GM10248 (cell line): Measurements from ENCODE around the gene SPATA9.

Experiments used
- CTCF ChIA-PET: fragments of 300-600 bp; sonication (Branson Sonifier 250); formaldehyde crosslinking; extraction: SDS; loops from one replicate; lab custom pipeline; 2021; ENCODE audit warnings: antibody characterized with exemption; lab: Yijun Ruan, JAX
- POLR2A ChIA-PET: fragments of 350-650 bp; sonication (Branson Sonifier 250); formaldehyde crosslinking; extraction: SDS; loops from one replicate; lab custom pipeline; 2020; ENCODE audit warnings: antibody characterized with exemption; lab: Yijun Ruan, JAX
- DNase-seq: peaks from one replicate; pipeline ENCODE4 v3.0.0; 2012; ENCODE audit errors: extremely low spot score
- CTCF ChIP-seq: IDR thresholded peaks from 2 replicates; pipeline ENCODE4 v1.5.1; 2012; ENCODE audit warnings: mild to moderate bottlenecking, low read depth; ENCODE audit errors: extremely low read depth, missing control alignments, control extremely low read depth

The SPATA9 gene

GRCh38 chr5:95673081-95673480 lies 9.7 kb downstream of the SPATA9 start:
- ChIA-PET CTCF (interaction anchor here (0.7 to 4.8 kb wide), 4 partner anchors 9 to 108 kb away, joined by 3 to 28 read pairs (median 5); no protein-coding TSS in a partner anchor), POLR2A (no interaction called here)
- DNase-seq = no peak
- TF ChIP-seq CTCF = no peak

GRCh38 chr5:95672641-95673040 lies 10.2 kb downstream of the SPATA9 start:
- TF ChIP-seq CTCF = no peak
- ChIA-PET CTCF (interaction anchor here (2.0 to 4.8 kb wide), 2 partner anchors 9 to 108 kb away, joined by 7 to 28 read pairs; no protein-coding TSS in a partner anchor), POLR2A (no interaction called here)
- no peak for DNase-seq

GRCh38 chr5:95671826-95672225 lies 11.0 kb downstream of the SPATA9 start:
- POLR2A ChIA-PET = no interaction called here
- no peak for DNase-seq
- TF ChIP-seq CTCF = no peak
- CTCF ChIA-PET = interaction anchor here (1.4 to 4.8 kb wide), 5 partner anchors 8 to 109 kb away, joined by 3 to 28 read pairs (median 6); no protein-coding TSS in a partner anchor

GRCh38 chr5:95670568-95670967 lies 12.2 kb downstream of the SPATA9 start:
- CTCF ChIA-PET = interaction anchor here (1.0 to 3.0 kb wide), 8 partner anchors 10 to 932 kb away, joined by 3 to 13 read pairs (median 4); partner anchors contain the start of gene RFESD
- no peak for DNase-seq
- TF ChIP-seq CTCF = no peak
- POLR2A ChIA-PET = no interaction called here

GRCh38 chr5:95669985-95670384 lies 12.8 kb downstream of the SPATA9 start:
- TF ChIP-seq CTCF = no peak
- CTCF ChIA-PET = interaction anchor here (0.5 to 3.0 kb wide), 9 partner anchors 9 to 932 kb away, joined by 3 to 13 read pairs (median 5); partner anchors contain the start of gene RFESD
- POLR2A ChIA-PET = no interaction called here
- no peak for DNase-seq

GRCh38 chr5:95669540-95669939 lies 13.3 kb downstream of the SPATA9 start:
- CTCF ChIA-PET = interaction anchor here (0.5 to 3.0 kb wide), 8 partner anchors 9 to 933 kb away, joined by 3 to 13 read pairs (median 4); partner anchors contain the start of gene RFESD
- no peak for DNase-seq
- no peak for TF ChIP-seq CTCF
- POLR2A ChIA-PET = no interaction called here

GRCh38 chr5:95668728-95669127 lies 14.1 kb downstream of the SPATA9 start:
- CTCF ChIA-PET = interaction anchor here (1.6 to 3.0 kb wide), 3 partner anchors 25 to 179 kb away, joined by 4 to 13 read pairs (median 7); no protein-coding TSS in a partner anchor
- TF ChIP-seq CTCF = no peak
- POLR2A ChIA-PET = no interaction called here
- no peak for DNase-seq
